GM12873 (cell line): ENCODE measurements around the gene UGDH.

ENCODE experiments used
- CTCF ChIP-seq: IDR thresholded peaks from 2 replicates; pipeline ENCODE4 v1.5.1; 2012; ENCODE audit warnings: low read depth, mild to moderate bottlenecking, moderate library complexity, low read length, control low read depth; ENCODE audit not compliant: insufficient read depth; ENCODE audit errors: missing control alignments

Gene UGDH

GRCh38 chr4:39563346-39563847 lies 36.2 kb upstream of the UGDH start:
- no peak for TF ChIP-seq CTCF

GRCh38 chr4:39562792-39563191 lies 35.6 kb upstream of the UGDH start:
- TF ChIP-seq CTCF: no peak

- TF ChIP-seq CTCF: no peak
Measured at GRCh38 chr4:39559626-39560025, 32.4 kb upstream of the UGDH start.

GRCh38 chr4:39555472-39555871 lies 28.2 kb upstream of the UGDH start:
- no peak for TF ChIP-seq CTCF

- TF ChIP-seq CTCF: no peak
Measured at GRCh38 chr4:39548425-39549067, 21.3 kb upstream of the UGDH start.

- TF ChIP-seq CTCF: no peak
Measured at GRCh38 chr4:39544580-39545315, 17.5 kb upstream of the UGDH start.

GRCh38 chr4:39543034-39543433 lies 15.8 kb upstream of the UGDH start:
- TF ChIP-seq CTCF: no peak
